Right renal cortex interstitium (tissue), 3 donors: ENCODE results near the gene PPP1R10. TPM values are rescaled to one million over a fixed set of nuclear protein-coding genes. Genes with fewer than 3 reads are reported as not detected.

ENCODE experiments used
- DNase-seq, 3 donors: peaks; one replicate each; pipeline ENCODE4 v3.0.0-alpha.2; 2013; ENCODE audit warnings: low read depth in 3 of 3, low spot score in 2 of 3
- polyA plus RNA-seq, 3 donors: library from polyadenylated mRNA; unstranded; fragments of 120-200 nt; gene quantifications; one replicate each; pipeline ENCODE4 v1.2.1, GENCODE V29; 2013; ENCODE audit not compliant: insufficient read length in 3 of 3

PPP1R10 gene
- polyA plus RNA-seq, 3 donors, result 48.0 to 51.6 (median 48.1) TPM

DNA sequence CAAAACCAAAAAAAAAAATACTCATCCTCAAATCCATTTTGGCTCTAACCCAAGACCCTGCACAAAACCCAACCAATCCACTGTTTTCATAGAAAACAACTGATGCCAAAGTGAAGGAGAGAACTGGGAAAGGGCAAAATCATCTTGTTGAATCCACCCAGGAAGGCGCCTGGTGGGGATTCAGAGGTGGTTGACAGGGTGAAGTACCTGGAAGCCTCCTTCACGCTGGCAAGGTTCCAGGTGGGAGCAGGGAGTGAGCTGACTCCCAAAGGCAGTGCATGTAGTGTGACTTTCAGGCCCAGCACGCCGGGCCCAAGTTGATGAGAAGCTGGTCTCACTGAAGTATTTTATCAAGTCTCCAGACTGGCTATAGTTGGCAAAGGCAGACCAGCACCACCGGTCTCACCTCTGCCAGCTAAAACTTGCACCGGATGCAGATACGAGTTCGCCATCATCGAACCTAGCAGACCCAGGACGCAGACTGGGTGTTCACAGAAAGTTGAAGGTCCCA is 16.5 kb downstream of the PPP1R10 start:
- no peak for DNase-seq

- DNase-seq, result no peak
Observed at GRCh38 chr6:30599625-30600324, 17.3 kb downstream of the PPP1R10 start.

GRCh38 chr6:30598912-30599624 is 18.0 kb downstream of the PPP1R10 start:
- no peak for DNase-seq

- DNase-seq, result peak in 1 of 3 donors; percentile 70
Observed at GRCh38 chr6:30597315-30598144, 19.5 kb downstream of the PPP1R10 start.

GRCh38 chr6:30592287-30592686 is 24.8 kb downstream of the PPP1R10 start:
- DNase-seq, result no peak

GRCh38 chr6:30591008-30591407 is 26.0 kb downstream of the PPP1R10 start:
- DNase-seq, result no peak

DNA sequence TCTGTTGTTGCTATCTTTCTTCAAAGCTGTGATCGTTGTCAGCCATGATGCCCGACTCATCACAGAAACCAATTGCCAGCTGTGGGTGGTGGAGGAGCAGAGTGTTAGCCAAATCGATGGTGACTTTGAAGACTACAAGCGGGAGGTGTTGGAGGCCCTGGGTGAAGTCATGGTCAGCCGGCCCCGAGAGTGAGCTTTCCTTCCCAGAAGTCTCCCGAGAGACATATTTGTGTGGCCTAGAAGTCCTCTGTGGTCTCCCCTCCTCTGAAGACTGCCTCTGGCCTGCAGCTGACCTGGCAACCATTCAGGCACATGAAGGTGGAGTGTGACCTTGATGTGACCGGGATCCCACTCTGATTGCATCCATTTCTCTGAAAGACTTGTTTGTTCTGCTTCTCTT is 26.5 kb downstream of the PPP1R10 start:
- no peak for DNase-seq

DNA sequence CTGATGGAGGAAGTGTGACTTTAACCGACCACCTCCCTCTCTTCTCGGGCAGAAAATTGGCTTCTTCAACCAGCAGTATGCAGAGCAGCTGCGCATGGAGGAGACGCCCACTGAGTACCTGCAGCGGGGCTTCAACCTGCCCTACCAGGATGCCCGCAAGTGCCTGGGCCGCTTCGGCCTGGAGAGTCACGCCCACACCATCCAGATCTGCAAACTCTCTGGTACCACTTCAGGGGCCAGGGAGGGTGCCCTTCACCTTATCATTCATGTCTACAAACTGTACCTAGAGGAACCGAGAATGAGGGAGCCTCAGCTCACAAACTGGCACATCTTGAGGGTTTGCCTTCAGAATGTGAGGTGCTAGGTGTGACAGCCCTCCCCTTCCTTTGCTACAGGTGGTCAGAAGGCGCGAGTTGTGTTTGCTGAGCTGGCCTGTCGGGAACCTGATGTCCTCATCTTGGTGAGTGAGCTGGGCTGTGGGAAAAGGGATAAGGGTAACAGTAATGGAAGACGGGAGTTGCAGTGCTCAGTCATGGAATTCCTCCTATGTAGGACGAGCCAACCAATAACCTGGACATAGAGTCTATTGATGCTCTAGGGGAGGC is 27.2 kb downstream of the PPP1R10 start:
- no peak for DNase-seq

DNA sequence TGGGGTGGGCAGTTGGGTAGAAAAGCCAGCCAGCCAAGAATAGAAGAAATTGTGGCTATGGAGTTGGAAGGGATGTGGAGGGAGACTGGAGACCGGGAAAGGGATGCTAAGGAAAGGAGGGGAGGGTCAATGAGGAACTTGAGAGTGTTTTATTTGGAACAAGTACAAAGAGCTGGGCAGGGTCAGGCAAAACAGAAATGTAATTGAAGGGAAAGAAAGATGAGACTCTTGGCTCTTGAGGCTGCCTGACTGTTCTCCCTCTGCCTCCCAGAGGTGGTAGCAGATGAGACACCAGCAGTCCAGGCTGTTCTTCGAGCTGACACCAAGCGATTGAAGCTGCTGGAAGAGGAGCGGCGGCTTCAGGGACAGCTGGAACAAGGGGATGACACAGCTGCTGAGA is 33.1 kb downstream of the PPP1R10 start:
- no peak for DNase-seq

DNA sequence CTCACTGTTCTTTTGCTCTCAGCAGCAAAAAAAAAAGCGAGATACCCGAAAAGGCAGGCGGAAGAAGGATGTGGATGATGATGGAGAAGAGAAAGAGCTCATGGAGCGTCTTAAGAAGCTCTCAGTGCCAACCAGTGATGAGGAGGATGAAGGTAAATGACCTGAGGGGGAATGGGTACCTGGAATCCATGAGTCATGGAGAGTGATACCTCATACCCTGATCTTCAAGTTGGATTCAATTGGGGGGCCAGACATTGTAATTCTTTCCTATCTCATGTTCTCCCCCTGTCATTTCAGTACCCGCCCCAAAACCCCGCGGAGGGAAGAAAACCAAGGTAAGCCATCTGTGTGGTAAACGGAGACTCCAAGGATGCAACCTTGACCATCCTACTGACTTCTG is 39.0 kb downstream of the PPP1R10 start:
- DNase-seq, result no peak

DNA sequence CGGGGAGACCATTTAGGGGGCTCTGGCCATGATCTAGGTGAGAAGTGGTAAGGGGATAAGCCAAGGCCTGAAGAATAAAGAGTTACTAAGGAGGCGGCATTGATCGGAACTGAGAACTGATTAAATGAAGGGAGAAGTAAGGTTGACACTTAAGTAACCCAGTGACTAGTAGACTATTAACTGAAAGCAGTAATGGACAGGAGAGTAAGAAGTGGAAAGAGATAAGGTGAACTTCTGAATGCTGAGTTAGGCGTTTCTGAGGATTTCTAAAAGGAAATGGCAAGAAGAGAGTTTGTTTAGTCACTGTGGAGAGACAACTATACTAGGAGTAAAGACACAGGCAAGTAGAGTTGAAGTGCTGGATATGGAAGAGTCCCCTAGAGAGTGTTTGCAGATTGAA is 43.9 kb downstream of the PPP1R10 start:
- no peak for DNase-seq

- no peak for DNase-seq
Observed at GRCh38 chr6:30572148-30572547, 44.9 kb downstream of the PPP1R10 start.

- no peak for DNase-seq
Observed at GRCh38 chr6:30571762-30572082, 45.3 kb downstream of the PPP1R10 start.

- peak; percentile 90 to 95 (median 94) for DNase-seq
Observed at GRCh38 chr6:30571075-30571761, 45.8 kb downstream of the PPP1R10 start, which contains the start of gene ABCF1. Gene ABCF1 (plus strand): TSS chr6:30571442. CDS start chr6:30571488, 46 bp downstream.

DNA sequence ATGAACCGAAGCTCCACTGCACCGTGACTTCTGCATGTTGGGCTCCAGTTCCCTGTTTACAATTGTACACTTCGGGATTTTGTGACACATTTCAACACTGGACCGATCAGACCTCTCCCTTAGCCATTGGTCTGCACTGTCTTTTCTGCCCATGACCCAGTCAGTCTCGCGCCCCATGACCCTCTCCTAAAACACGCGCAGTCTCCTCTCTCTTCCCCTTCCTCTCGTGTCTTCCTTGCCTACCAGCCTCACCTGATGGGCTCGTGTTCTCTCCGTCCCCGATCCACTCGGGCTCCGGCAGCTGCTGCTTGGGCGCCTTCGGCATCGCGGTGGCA is 46.3 kb downstream of the PPP1R10 start:
- DNase-seq, result no peak

- no peak for DNase-seq
Observed at GRCh38 chr6:30570263-30570662, 46.8 kb downstream of the PPP1R10 start.

DNA sequence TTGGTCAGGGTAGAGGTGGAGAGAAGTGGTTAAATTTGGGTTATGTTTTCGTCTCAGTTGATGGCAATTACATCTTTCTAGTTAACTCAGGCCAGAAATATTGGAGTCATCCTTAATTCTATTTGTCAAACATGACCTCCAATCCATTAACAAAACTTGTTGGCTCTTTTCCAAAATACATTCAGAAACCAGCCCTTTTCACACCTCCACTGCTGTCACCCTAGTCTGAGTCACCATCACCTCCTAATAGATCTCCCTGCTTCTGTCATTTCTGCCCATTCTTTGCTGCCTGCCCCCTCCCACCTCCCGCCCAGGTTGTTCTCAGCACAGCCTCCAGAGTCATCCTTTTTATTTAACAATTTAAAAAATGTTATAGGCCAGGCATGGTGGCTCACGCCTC is 48.8 kb downstream of the PPP1R10 start:
- DNase-seq, result no peak

DNA sequence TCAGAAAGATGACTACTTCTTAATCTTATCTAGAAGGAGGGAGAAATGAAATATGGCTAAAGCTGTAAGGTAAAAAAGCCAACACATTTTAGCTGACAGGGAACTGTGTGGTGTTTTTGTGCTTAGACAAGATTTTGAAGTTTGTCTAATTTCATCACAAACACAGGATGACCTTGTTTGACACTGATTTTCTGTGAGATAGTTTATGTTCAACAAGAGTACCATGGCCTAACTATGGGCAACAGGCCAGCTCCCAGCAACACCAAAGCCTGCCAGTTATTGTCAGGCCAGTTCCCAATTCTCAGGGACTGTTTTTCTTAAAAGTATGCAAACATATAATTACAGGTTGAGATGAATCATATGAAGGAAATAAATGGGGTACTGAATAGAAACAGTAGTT is 51.3 kb downstream of the PPP1R10 start:
- no peak for DNase-seq

DNA sequence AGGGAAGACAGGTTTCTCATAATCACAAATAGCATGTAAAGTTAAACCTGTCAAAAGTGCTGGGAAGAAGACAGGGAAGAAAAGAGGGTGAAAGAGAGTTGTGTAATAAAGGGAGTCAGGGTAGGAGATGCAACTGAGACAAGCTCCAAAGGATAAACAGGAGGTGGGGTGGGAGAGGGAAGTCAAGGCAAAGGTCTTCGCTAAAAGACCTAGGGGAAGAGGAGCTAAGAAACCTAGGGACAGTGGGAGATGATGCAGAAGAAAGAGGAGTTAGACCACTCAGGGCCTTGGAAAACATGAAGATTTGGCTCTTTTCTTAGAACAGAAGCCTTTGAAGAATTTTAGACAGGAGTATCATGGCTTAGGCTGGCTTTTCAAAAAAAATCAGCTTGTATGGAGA is 52.9 kb downstream of the PPP1R10 start:
- DNase-seq, result no peak
